ENCODE results near the gene SYTL2.

Gene SYTL2

GRCh38 chr11:85829172-85829571, 18.2 kb upstream of the SYTL2 start:
- Histone ChIP-seq H4K20me1 (ENCODE audit: insufficient read depth, low read length) (no peaks in the 10 kb centered on the region), H2AFZ (ENCODE audit: low read depth, low read length) (no peak overlapping the region), H3K9me3 (ENCODE audit: insufficient read depth, low read length) (no peaks in the 10 kb centered on the region), H3K9ac (ENCODE audit: low read length) (no peak overlapping the region), H3K27ac (ENCODE audit: low read length) (no peak overlapping the region), H3K27me3 (ENCODE audit: low read depth, low read length) (no peaks in the 10 kb centered on the region), H3K36me3 (replicated peaks; ENCODE audit: low read depth, low read length) (no peaks in the 10 kb centered on the region), H3K4me3 (ENCODE audit: low read length) (no peak overlapping the region), H3K79me2 (ENCODE audit: low read length) (no peaks in the 10 kb centered on the region), H3K4me2 (ENCODE audit: low read length) (no peak overlapping the region), H3K4me1 (ENCODE audit: low read length) (peaks cover 8% of the 10 kb centered on the region)
- TF ChIP-seq EZH2phosphoT487 (IDR thresholded peaks at IDR 0.05; ENCODE audit: low read depth): no peak
- no peak for TF ChIP-seq CTCF (IDR thresholded peaks at IDR 0.05; ENCODE audit: low read depth, low read length)

GRCh38 chr11:85828640-85828978, 17.7 kb upstream of the SYTL2 start:
- H3K9ac ChIP-seq (ENCODE audit: low read length): no peak overlapping the region
- H3K36me3 ChIP-seq (replicated peaks; ENCODE audit: low read depth, low read length): no peaks in the 10 kb centered on the region
- H3K4me2 ChIP-seq (ENCODE audit: low read length): no peak overlapping the region
- no peaks in the 10 kb centered on the region for H3K79me2 ChIP-seq (ENCODE audit: low read length)
- H3K27ac ChIP-seq (ENCODE audit: low read length): no peak overlapping the region
- no peak overlapping the region for H3K4me3 ChIP-seq (ENCODE audit: low read length)
- TF ChIP-seq EZH2phosphoT487 (IDR thresholded peaks at IDR 0.05; ENCODE audit: low read depth): no peak
- no peak for TF ChIP-seq CTCF (IDR thresholded peaks at IDR 0.05; ENCODE audit: low read depth, low read length)
- H3K9me3 ChIP-seq (ENCODE audit: insufficient read depth, low read length): no peaks in the 10 kb centered on the region
- H2AFZ ChIP-seq (ENCODE audit: low read depth, low read length): no peak overlapping the region
- H4K20me1 ChIP-seq (ENCODE audit: insufficient read depth, low read length): no peaks in the 10 kb centered on the region
- H3K4me1 ChIP-seq (ENCODE audit: low read length): peaks cover 8% of the 10 kb centered on the region
- no peaks in the 10 kb centered on the region for H3K27me3 ChIP-seq (ENCODE audit: low read depth, low read length)

- Histone ChIP-seq H3K27ac (ENCODE audit: low read length) (no peak overlapping the region), H3K9me3 (ENCODE audit: insufficient read depth, low read length) (no peaks in the 10 kb centered on the region), H2AFZ (ENCODE audit: low read depth, low read length) (no peak overlapping the region), H3K4me1 (ENCODE audit: low read length) (peaks cover 8% of the 10 kb centered on the region), H4K20me1 (ENCODE audit: insufficient read depth, low read length) (no peaks in the 10 kb centered on the region), H3K36me3 (replicated peaks; ENCODE audit: low read depth, low read length) (no peaks in the 10 kb centered on the region), H3K27me3 (ENCODE audit: low read depth, low read length) (no peaks in the 10 kb centered on the region), H3K79me2 (ENCODE audit: low read length) (no peaks in the 10 kb centered on the region), H3K9ac (ENCODE audit: low read length) (no peak overlapping the region), H3K4me3 (ENCODE audit: low read length) (no peak overlapping the region), H3K4me2 (ENCODE audit: low read length) (no peak overlapping the region)
- no peak for TF ChIP-seq CTCF (IDR thresholded peaks at IDR 0.05; ENCODE audit: low read depth, low read length)
- TF ChIP-seq EZH2phosphoT487 (IDR thresholded peaks at IDR 0.05; ENCODE audit: low read depth): no peak
These were observed 17.1 kb upstream of the SYTL2 start for GRCh38 chr11:85827748-85828639.

- Histone ChIP-seq H3K4me1 (ENCODE audit: low read length) (peaks cover 8% of the 10 kb centered on the region), H3K27ac (ENCODE audit: low read length) (no peak overlapping the region), H4K20me1 (ENCODE audit: insufficient read depth, low read length) (no peaks in the 10 kb centered on the region), H3K79me2 (ENCODE audit: low read length) (no peaks in the 10 kb centered on the region), H3K36me3 (replicated peaks; ENCODE audit: low read depth, low read length) (no peaks in the 10 kb centered on the region), H3K27me3 (ENCODE audit: low read depth, low read length) (no peaks in the 10 kb centered on the region), H2AFZ (ENCODE audit: low read depth, low read length) (no peak overlapping the region), H3K9ac (ENCODE audit: low read length) (no peak overlapping the region), H3K9me3 (ENCODE audit: insufficient read depth, low read length) (no peaks in the 10 kb centered on the region), H3K4me2 (ENCODE audit: low read length) (no peak overlapping the region), H3K4me3 (ENCODE audit: low read length) (no peak overlapping the region)
- no peak for TF ChIP-seq EZH2phosphoT487 (IDR thresholded peaks at IDR 0.05; ENCODE audit: low read depth)
- peak; percentile 48 for TF ChIP-seq CTCF (IDR thresholded peaks at IDR 0.05; ENCODE audit: low read depth, low read length)
These were observed 15.3 kb upstream of the SYTL2 start for GRCh38 chr11:85826116-85826855.

All from OCI-LY3 (cell line).